K562 (cell line): ENCODE measurements around the gene BCR. TPM values are rescaled to one million over a fixed set of nuclear protein-coding genes. Genes with fewer than 3 reads are reported as not detected.

Experiments
- ATAC-seq: fragments of 200-7000 bp; cut with Tn5 transposase; 3 replicates; pipeline ENCODE4 v1.9.1; 2020; ENCODE audit warnings: moderate library complexity
- BruUV-seq: library from RNA; stranded (reverse); fragments of 400-500 nt; replicated peaks from 2 replicates; lab custom pipeline; 2021; lab: Mats Ljungman, UMichigan
- CTCF ChIA-PET: fragments of 300-600 bp; formaldehyde crosslinking; extraction: SDS; loops from one replicate; lab custom pipeline; 2021; ENCODE audit warnings: low intra/inter-chr PET ratio; lab: Yijun Ruan, JAX
- POLR2A ChIA-PET: fragments of 300-600, 350-650 bp; sonication (Branson Sonifier 250); formaldehyde crosslinking; extraction: SDS; loops from one replicate; lab custom pipeline; 2021; ENCODE audit warnings: antibody characterized with exemption, inconsistent platforms; lab: Yijun Ruan, JAX
- DNase-seq, 4 experiments: peaks; one replicate each; pipeline versions ENCODE4 v3.0.0 to v3.0.0-alpha.2; 2011 to 2018; ENCODE audit warnings: low spot score in 3 of 4, mixed read lengths in 3 of 4; ENCODE audit errors: extremely low read depth in 1 of 4
- FAIRE-seq: peaks from 2 replicates; lab custom pipeline; 2011; peaks lifted over from hg19 to GRCh38; lab: Jason Lieb, UNC
- H2AFZ ChIP-seq: 2 replicates; pipeline ENCODE4 v1.6.0; 2011; ENCODE audit warnings: low read depth, low read length, control low read depth, inconsistent platforms
- H3K27ac ChIP-seq: fragments of 200-600 bp; 3 replicates; pipeline ENCODE4 v1.8.0; 2011; ENCODE audit warnings: low read depth, mild to moderate bottlenecking, control low read depth, inconsistent platforms, low read length, moderate library complexity, mixed read lengths; ENCODE audit errors: extremely low read depth
- H3K27me3 ChIP-seq, 2 experiments: fragments of 300-600 bp in 1 of 2; 2 replicates in 1 of 2; 3 replicates in 1 of 2; pipeline versions ENCODE4 v1.6.0 to v1.8.0; 2011; ENCODE audit warnings: inconsistent platforms in 2 of 2, low read length in 2 of 2, mild to moderate bottlenecking in 1 of 2, mixed read lengths in 1 of 2, moderate library complexity in 1 of 2; ENCODE audit not compliant: control insufficient read depth in 2 of 2, insufficient read depth in 2 of 2
- H3K36me3 ChIP-seq: fragments of 300-600 bp; 3 replicates; pipeline ENCODE4 v1.8.0; 2011; ENCODE audit warnings: mild to moderate bottlenecking, low read length, inconsistent platforms; ENCODE audit not compliant: control insufficient read depth, insufficient read depth
- H3K4me1 ChIP-seq, 2 experiments: fragments of 200-600 bp in 1 of 2; replicated peaks in 1 of 2; 2 replicates in 1 of 2; 3 replicates in 1 of 2; pipeline versions ENCODE4 v1.5.1 to v1.8.0; 2011; ENCODE audit warnings: inconsistent platforms in 2 of 2, low read length in 2 of 2, mild to moderate bottlenecking in 1 of 2, mixed read lengths in 1 of 2, moderate library complexity in 1 of 2; ENCODE audit not compliant: control insufficient read depth in 2 of 2, insufficient read depth in 2 of 2
- H3K4me2 ChIP-seq: 2 replicates; pipeline ENCODE4 v1.6.1; 2011; ENCODE audit warnings: low read length, control low read depth, inconsistent platforms, mixed read lengths; ENCODE audit not compliant: insufficient read depth
- H3K4me3 ChIP-seq: fragments of 200-600 bp; sonication (generic), shearing (Covaris generic); 2 replicates; pipeline ENCODE4 v1.5.1; 2016; ENCODE audit warnings: control low read depth, inconsistent platforms
- H3K79me2 ChIP-seq: fragments of 200-600 bp; 3 replicates; pipeline ENCODE4 v1.8.0; 2011; ENCODE audit warnings: low read length, inconsistent platforms; ENCODE audit not compliant: control insufficient read depth, insufficient read depth
- H3K9ac ChIP-seq, 2 experiments: 2 replicates each; pipeline versions ENCODE4 v1.6.0 to v1.6.1; 2011; ENCODE audit warnings: low read depth in 2 of 2, low read length in 2 of 2, control low read depth in 1 of 2, inconsistent platforms in 1 of 2, mild to moderate bottlenecking in 1 of 2, mixed read lengths in 1 of 2; ENCODE audit not compliant: insufficient read depth in 1 of 2
- H3K9me1 ChIP-seq: one replicate; pipeline ENCODE4 v1.6.0; 2011; ENCODE audit warnings: inconsistent platforms, mild to moderate bottlenecking, low read length, moderate library complexity; ENCODE audit not compliant: control insufficient read depth, insufficient read depth
- H3K9me3 ChIP-seq: replicated peaks from 2 replicates; pipeline ENCODE4 v1.5.1; 2011; ENCODE audit warnings: low read depth, low read length, inconsistent platforms; ENCODE audit not compliant: control insufficient read depth, insufficient read depth
- H4K20me1 ChIP-seq: replicated peaks from 2 replicates; pipeline ENCODE4 v1.6.1; 2011; ENCODE audit warnings: low read length, inconsistent platforms, mixed read lengths; ENCODE audit not compliant: control insufficient read depth, insufficient read depth
- MLX ChIP-seq, 2 experiments: fragments of 450-650 bp in 1 of 2; sonication (generic) in 1 of 2; formaldehyde crosslinking; conservative IDR thresholded peaks; 2 replicates each; pipeline versions ENCODE4 v1.4.0 to v1.8.1; 2020 to 2022; ENCODE audit warnings: mild to moderate bottlenecking in 1 of 2, missing genetic modification reagents in 1 of 2
- ZNF830 ChIP-seq: fragments of 250-450 bp; sonication (Bioruptor Pico); IDR thresholded peaks from 2 replicates; pipeline ENCODE4 v1.5.0; 2021; ENCODE audit warnings: mild to moderate bottlenecking
- WGBS: fragments of 100-300 bp; shearing (Covaris generic); methylation state at CpG from one replicate; pipeline ENCODE4 v1.1.6; 2016; ENCODE audit warnings: low coverage, mixed read lengths; ENCODE audit not compliant: insufficient coverage; ENCODE audit errors: missing lambda C conversion rate; 5-methylcytosine and 5-hydroxymethylcytosine counted together
- in situ Hi-C: fragments of 300-500 bp; cut with MboI; formaldehyde crosslinking; loops from 4 replicates; pipeline ENCODE4 v1.15.0; 2018; ENCODE audit warnings: inconsistent platforms, mixed read lengths
- intact Hi-C: fragments of 100-400 bp; cut with micrococcal nuclease; formaldehyde crosslinking; loops from 2 replicates; pipeline ENCODE4 v1.14.2; 2022
- polyA plus RNA-seq, 8 experiments: library from polyadenylated mRNA; depleted of rRNA in 4 of 8; stranded (reverse) in 5 of 8; unstranded in 3 of 8; fragments of >200 nt; fragmentation: Nextera tagmentation in 2 of 8; fragmentation: Illumina TruSeq in 1 of 8; extraction: Ambion mirVana in 2 of 8; extraction: Trizol in 1 of 8; gene quantifications; 2 replicates each; pipeline versions ENCODE4 v1.2.1 to v1.2.3, GENCODE V29; 2011 to 2014; ENCODE audit warnings: inconsistent platforms in 1 of 8, missing spikeins in 1 of 8
- total RNA-seq, 7 experiments: library from RNA; depleted of rRNA in 6 of 7; stranded (reverse); fragments of >200 nt in 6 of 7; fragmentation: Illumina TruSeq in 2 of 7; extraction: Trizol in 2 of 7; gene quantifications; 2 replicates each; pipeline versions ENCODE4 v1.2.1 to v1.2.3, GENCODE V29; 2011 to 2021; ENCODE audit warnings: low replicate concordance in 1 of 7

Gene BCR
- total and polyA plus RNA-seq, 9 of the 15 experiments (the other 6 are each of a cell fraction or from before 2014, with no cell fraction given) = 0.41 to 150 (median 45.6) TPM

DNA sequence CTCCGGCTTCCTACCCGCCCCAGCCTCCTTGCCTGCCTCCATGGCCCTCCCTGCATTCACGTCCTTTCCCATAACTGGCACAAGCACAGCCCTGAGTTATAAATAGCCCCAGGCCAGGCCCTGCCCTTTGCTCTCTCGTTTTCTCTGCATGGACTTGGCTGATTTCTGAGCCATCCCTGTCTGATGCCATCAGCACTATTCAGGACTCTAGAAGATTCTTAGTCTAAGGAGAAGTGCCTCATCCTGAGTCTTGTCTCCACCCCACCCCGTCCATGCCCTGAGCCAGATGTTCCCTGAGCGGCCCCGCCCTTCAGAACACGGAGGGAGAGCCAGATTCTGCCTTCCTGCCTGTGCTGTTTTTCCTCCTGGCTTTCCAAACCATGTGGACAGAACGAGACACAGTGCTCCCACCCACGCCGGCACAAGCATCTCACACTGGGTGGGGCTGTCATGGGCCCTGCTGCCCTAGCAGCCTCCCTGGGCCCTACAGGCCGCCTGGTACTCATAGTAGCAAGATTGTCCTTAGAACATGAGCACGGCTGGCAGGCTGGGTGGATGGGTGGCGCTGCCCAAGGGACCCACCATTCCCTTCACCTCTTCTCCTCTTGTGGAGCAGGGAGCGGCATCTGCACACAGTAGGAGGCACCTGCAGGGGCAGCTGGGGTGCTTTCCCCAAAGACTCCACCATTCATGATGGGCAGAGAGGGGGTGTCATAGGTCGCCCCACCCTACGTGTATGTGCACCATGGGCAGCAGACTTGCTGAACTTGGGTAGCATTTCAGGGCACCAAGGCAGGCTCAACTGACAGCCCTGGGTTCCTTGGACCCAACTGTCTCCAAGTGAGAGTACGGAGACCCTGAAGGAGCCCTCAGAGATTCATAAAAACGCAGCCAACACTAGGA is 76.9 kb downstream of the BCR start:
- peaks cover 0 to 29% of the 10 kb centered on the region in 2 experiments; a peak in 2 of 5 replicates for H3K4me1 ChIP-seq
- TF ChIP-seq ZNF830 (CRISPR knock-in tag) = no peak
- peak in 1 of 2 experiments; percentile 69; a peak in 1 of 4 replicates for TF ChIP-seq MLX (CRISPR knock-in tag; conservative IDR thresholded peaks at IDR 0.05)
- TF ChIP-seq, all 486 proteins: peak for 1
- ChIA-PET POLR2A (interaction anchor here (0.6 to 10.2 kb wide), 8 partner anchors 7 to 72 kb away, joined by 3 to 193 read pairs (median 6); no protein-coding TSS in a partner anchor), CTCF (no interaction called here)
- Histone ChIP-seq H3K9me3 (no peaks in the 10 kb centered on the region), H3K4me2 (no peak overlapping the region), H3K27me3 (no peaks in the 10 kb centered on the region), H3K9me1 (peaks cover 34% of the 10 kb centered on the region), H3K27ac (no peak overlapping the region), H3K9ac (peak overlapping the region in 1 of 2 experiments; percentile 57; a peak in 2 of 4 replicates), H2AFZ (no peak overlapping the region), H4K20me1 (peaks cover 68% of the 10 kb centered on the region), H3K79me2 (0 out of 3 replicates have a peak, but pooled peaks cover 4% of the 10 kb centered on the region), H3K36me3 (peaks cover 85% of the 10 kb centered on the region), H3K4me3 (no peak overlapping the region)
- FAIRE-seq (no peak), DNase-seq (peak in 3 of 4 experiments; percentile 57 to 70 (median 69)), ATAC-seq (no peak)
- in situ Hi-C loops (no loop called here), intact Hi-C loops (no loop called here)
- 80% methylated on average over 19 of the region's 19 CpGs for WGBS
- no TSS peak for BruUV-seq
